AG09309 (cell line): ENCODE results near the gene VPS13D.
A peak's percentile ranks its signal among the peaks of the same experiment; 100 is the strongest.

Source experiments
- DNase-seq: peaks from one replicate; pipeline ENCODE4 v3.0.0-alpha.2; 2010; ENCODE audit warnings: low read depth
- H3K4me3 ChIP-seq: 2 replicates; pipeline ENCODE4 v1.5.1; 2011; ENCODE audit warnings: mild to moderate bottlenecking, low read depth, low read length, moderate library complexity; ENCODE audit not compliant: control insufficient read depth
- CTCF ChIP-seq: IDR thresholded peaks from 2 replicates; pipeline ENCODE4 v1.5.1; 2011; ENCODE audit warnings: mild to moderate bottlenecking, low read depth, low read length, inconsistent platforms; ENCODE audit not compliant: insufficient read depth, control insufficient read depth; ENCODE audit errors: missing control alignments

Gene VPS13D

GRCh38 chr1:12416101-12416500 lies 186.3 kb downstream of the VPS13D start:
- TF ChIP-seq CTCF: no peak
- no peak for DNase-seq
- no peak overlapping the region for H3K4me3 ChIP-seq

- no peak for TF ChIP-seq CTCF
- H3K4me3 ChIP-seq: no peak overlapping the region
- DNase-seq: no peak
Observed at GRCh38 chr1:12416744-12417143, 186.9 kb downstream of the VPS13D start.

- TF ChIP-seq CTCF: no peak
- H3K4me3 ChIP-seq: no peak overlapping the region
- no peak for DNase-seq
Observed at GRCh38 chr1:12417389-12417788, 187.6 kb downstream of the VPS13D start.

GRCh38 chr1:12420171-12420570 lies 190.3 kb downstream of the VPS13D start:
- no peak for TF ChIP-seq CTCF
- H3K4me3 ChIP-seq: no peak overlapping the region
- DNase-seq: no peak

GRCh38 chr1:12422488-12422887 lies 192.7 kb downstream of the VPS13D start:
- TF ChIP-seq CTCF: no peak
- DNase-seq: no peak
- no peak overlapping the region for H3K4me3 ChIP-seq

GRCh38 chr1:12424087-12424529 lies 194.3 kb downstream of the VPS13D start:
- DNase-seq: peak; percentile 61
- no peak for TF ChIP-seq CTCF
- H3K4me3 ChIP-seq: no peak overlapping the region

GRCh38 chr1:12424793-12425192 lies 195.0 kb downstream of the VPS13D start:
- H3K4me3 ChIP-seq: no peak overlapping the region
- no peak for DNase-seq
- TF ChIP-seq CTCF: no peak
